H9 (cell line): ENCODE measurements around the gene FFAR3. TPM values are rescaled to one million over a fixed set of nuclear protein-coding genes. Genes with fewer than 3 reads are reported as not detected.

ENCODE experiments used
- DNase-seq: peaks from one replicate; pipeline ENCODE4 v3.0.0-alpha.2; 2017
- H2AFZ ChIP-seq: one replicate; pipeline ENCODE4 v1.6.1; 2013; ENCODE audit warnings: mild to moderate bottlenecking, low read length, control low read depth, moderate library complexity
- H2AK5ac ChIP-seq: 2 replicates; pipeline ENCODE4 v1.6.1; 2013; ENCODE audit warnings: low read length, control low read depth, mixed read lengths; ENCODE audit not compliant: insufficient read length
- H2BK120ac ChIP-seq: one replicate; pipeline ENCODE4 v1.6.1; 2013; ENCODE audit warnings: low read depth, mild to moderate bottlenecking, low read length, control low read depth, inconsistent platforms; ENCODE audit not compliant: poor library complexity, severe bottlenecking
- H2BK12ac ChIP-seq: 2 replicates; pipeline ENCODE4 v1.6.1; 2013; ENCODE audit warnings: low read length, control low read depth, mixed read lengths, low read depth; ENCODE audit not compliant: insufficient read length
- H2BK15ac ChIP-seq: 2 replicates; pipeline ENCODE4 v1.6.1; 2013; ENCODE audit warnings: low read depth, low read length, control low read depth
- H2BK20ac ChIP-seq: one replicate; pipeline ENCODE4 v1.6.1; 2013; ENCODE audit warnings: low read depth, mild to moderate bottlenecking, low read length, control low read depth, inconsistent platforms; ENCODE audit not compliant: poor library complexity, severe bottlenecking
- H2BK5ac ChIP-seq: 2 replicates; pipeline ENCODE4 v1.6.1; 2013; ENCODE audit warnings: low read length, control low read depth, mixed read lengths; ENCODE audit not compliant: insufficient read length
- H3K14ac ChIP-seq: 2 replicates; pipeline ENCODE4 v1.6.1; 2013; ENCODE audit warnings: low read length, control low read depth; ENCODE audit not compliant: insufficient read depth
- H3K18ac ChIP-seq: 2 replicates; pipeline ENCODE4 v1.6.1; 2013; ENCODE audit warnings: low read depth, mild to moderate bottlenecking, mixed read lengths, low read length, control low read depth; ENCODE audit not compliant: insufficient read length
- H3K23ac ChIP-seq: 2 replicates; pipeline ENCODE4 v1.6.1; 2013; ENCODE audit warnings: low read length, control low read depth, mixed read lengths, low read depth; ENCODE audit not compliant: insufficient read length
- H3K23me2 ChIP-seq: 2 replicates; pipeline ENCODE4 v1.6.1; 2013; ENCODE audit warnings: low read depth, mild to moderate bottlenecking, mixed read lengths, low read length, control low read depth; ENCODE audit not compliant: insufficient read length, poor library complexity, severe bottlenecking
- H3K27ac ChIP-seq: 2 replicates; pipeline ENCODE4 v1.5.1; 2013; ENCODE audit warnings: low read length, control low read depth, mixed read lengths, low read depth; ENCODE audit not compliant: insufficient read length
- H3K27me3 ChIP-seq: 2 replicates; pipeline ENCODE4 v1.6.1; 2013; ENCODE audit warnings: low read length, control low read depth, inconsistent platforms; ENCODE audit not compliant: insufficient read depth
- H3K4ac ChIP-seq: 2 replicates; pipeline ENCODE4 v1.6.1; 2013; ENCODE audit warnings: low read depth, mild to moderate bottlenecking, control low read depth, inconsistent platforms, low read length, moderate library complexity
- H3K4me1 ChIP-seq: 2 replicates; pipeline ENCODE4 v1.6.1; 2013; ENCODE audit warnings: low read length, control low read depth, inconsistent platforms; ENCODE audit not compliant: insufficient read depth
- H3K4me2 ChIP-seq: 2 replicates; pipeline ENCODE4 v1.6.1; 2013; ENCODE audit warnings: low read length, control low read depth, mixed read lengths; ENCODE audit not compliant: insufficient read length, insufficient read depth
- H3K56ac ChIP-seq: 2 replicates; pipeline ENCODE4 v1.6.1; 2013; ENCODE audit warnings: low read depth, mild to moderate bottlenecking, mixed read lengths, low read length, control low read depth; ENCODE audit not compliant: insufficient read length
- H3K79me1 ChIP-seq: 2 replicates; pipeline ENCODE4 v1.6.1; 2013; ENCODE audit warnings: low read depth, mild to moderate bottlenecking, moderate library complexity, low read length, control low read depth, inconsistent platforms; ENCODE audit not compliant: insufficient read depth, poor library complexity, severe bottlenecking
- H3K79me2 ChIP-seq: 2 replicates; pipeline ENCODE4 v1.6.1; 2013; ENCODE audit warnings: low read length, control low read depth, inconsistent platforms; ENCODE audit not compliant: insufficient read depth
- H3K9ac ChIP-seq: 2 replicates; pipeline ENCODE4 v1.6.1; 2013; ENCODE audit warnings: low read length, control low read depth, mixed read lengths; ENCODE audit not compliant: insufficient read length; ENCODE audit errors: extremely low read depth
- H3K9me3 ChIP-seq: one replicate; pipeline ENCODE4 v1.6.1; 2013; ENCODE audit warnings: low read depth, low read length, inconsistent platforms; ENCODE audit not compliant: control insufficient read depth
- H3T11ph ChIP-seq: one replicate; pipeline ENCODE4 v1.6.1; 2013; ENCODE audit warnings: mild to moderate bottlenecking, low read length, control low read depth, inconsistent platforms
- H4K20me1 ChIP-seq: one replicate; pipeline ENCODE4 v1.6.1; 2013; ENCODE audit not compliant: control insufficient read depth, insufficient read length, insufficient read depth
- H4K5ac ChIP-seq: 2 replicates; pipeline ENCODE4 v1.6.1; 2013; ENCODE audit warnings: low read depth, mild to moderate bottlenecking, mixed read lengths, low read length, control low read depth; ENCODE audit not compliant: insufficient read length
- H4K8ac ChIP-seq: replicated peaks from 2 replicates; pipeline ENCODE4 v1.6.1; 2013; ENCODE audit warnings: low read length, control low read depth, mixed read lengths, low read depth; ENCODE audit not compliant: insufficient read length
- H4K91ac ChIP-seq: 2 replicates; pipeline ENCODE4 v1.6.1; 2013; ENCODE audit warnings: low read depth, mild to moderate bottlenecking, moderate library complexity, mixed read lengths, low read length, control low read depth; ENCODE audit not compliant: insufficient read length
- H3K27ac Mint-ChIP-seq, 3 experiments: 2 replicates in 2 of 3; 3 replicates in 1 of 3; pipeline ENCODE4 v1.8.0; 2020 to 2021; ENCODE audit warnings: mixed read lengths in 3 of 3, mild to moderate bottlenecking in 1 of 3, moderate library complexity in 1 of 3
- H3K27me3 Mint-ChIP-seq: 2 replicates; pipeline ENCODE4 v1.8.0; 2021; ENCODE audit warnings: low read depth, mild to moderate bottlenecking, moderate library complexity, mixed read lengths
- H3K36me3 Mint-ChIP-seq, 3 experiments: 2 replicates in 2 of 3; 3 replicates in 1 of 3; pipeline ENCODE4 v1.8.0; 2020 to 2021; ENCODE audit warnings: low read depth in 3 of 3, mixed read lengths in 3 of 3; ENCODE audit not compliant: insufficient read depth in 1 of 3
- H3K4me1 Mint-ChIP-seq, 2 experiments: 2 replicates each; pipeline ENCODE4 v1.8.0; 2020; ENCODE audit warnings: mixed read lengths in 2 of 2
- H3K4me3 Mint-ChIP-seq, 2 experiments: 2 replicates in 1 of 2; 3 replicates in 1 of 2; pipeline ENCODE4 v1.8.0; 2020 to 2021; ENCODE audit warnings: mild to moderate bottlenecking in 2 of 2, mixed read lengths in 2 of 2, moderate library complexity in 1 of 2
- H3K9me3 Mint-ChIP-seq, 2 experiments: 2 replicates in 1 of 2; 3 replicates in 1 of 2; pipeline ENCODE4 v1.8.0; 2020; ENCODE audit warnings: mild to moderate bottlenecking in 2 of 2, mixed read lengths in 2 of 2, moderate library complexity in 1 of 2
- CTCF ChIP-seq: fragments of 200-600 bp; sonication (generic); conservative IDR thresholded peaks from 3 replicates; pipeline ENCODE4 v1.8.0; 2021; ENCODE audit warnings: antibody characterized with exemption, mild to moderate bottlenecking
- WGBS: extraction: QIAGEN DNeasy Blood & Tissue Kit; methylation state at CpG from one replicate; pipeline ENCODE4 v1.1.7; 2013; ENCODE audit warnings: missing lambda C conversion rate, low lambda C conversion rate, mixed read lengths; ENCODE audit not compliant: insufficient read length; ENCODE audit errors: extremely low coverage; 5-methylcytosine and 5-hydroxymethylcytosine counted together
- total RNA-seq: library from RNA; stranded (reverse); gene quantifications from 2 replicates; pipeline ENCODE4 v1.2.1, GENCODE V29; 2021

FFAR3 gene
- total RNA-seq, 1 experiment from 2014 or later = not detected

GRCh38 chr19:35314858-35315470 lies 43.3 kb upstream of the FFAR3 start:
- TF ChIP-seq CTCF = no peak
- Histone ChIP-seq H2AK5ac (no peak overlapping the region), H2BK5ac (no peak overlapping the region), H3K4ac (no peak overlapping the region), H3K4me1 (no peaks in the 10 kb centered on the region), H4K20me1 (no peaks in the 10 kb centered on the region), H2BK12ac (no peak overlapping the region), H3K27ac (no peak overlapping the region), H4K8ac (no peak overlapping the region), H4K5ac (no peak overlapping the region), H2BK20ac (no peak overlapping the region), H2AFZ (no peak overlapping the region), H3K9me3 (no peaks in the 10 kb centered on the region), H2BK120ac (no peak overlapping the region), H3K23ac (no peak overlapping the region), H3K23me2 (no peaks in the 10 kb centered on the region), H3T11ph (no peak overlapping the region), H3K14ac (no peak overlapping the region), H3K18ac (no peak overlapping the region), H3K56ac (no peak overlapping the region), H3K79me2 (no peaks in the 10 kb centered on the region), H3K4me2 (no peak overlapping the region), H2BK15ac (no peak overlapping the region), H3K79me1 (no peaks in the 10 kb centered on the region), H3K9ac (no peak overlapping the region), H3K27me3 (no peaks in the 10 kb centered on the region), H4K91ac (no peak overlapping the region)
- H3K4me1 Mint-ChIP-seq = no peaks in the 10 kb centered on the region
- WGBS = no CpG with 5 or more reads among the region's 10 CpGs
- H3K27ac Mint-ChIP-seq = no peak overlapping the region
- no peak overlapping the region for H3K4me3 Mint-ChIP-seq
- DNase-seq = no peak
- H3K27me3 Mint-ChIP-seq = no peaks in the 10 kb centered on the region; the same call in 1 of the 2 replicates
- no peaks in the 10 kb centered on the region for H3K36me3 Mint-ChIP-seq
- H3K9me3 Mint-ChIP-seq = no peaks in the 10 kb centered on the region
